Nucleus accumbens (tissue), 56 donors: ENCODE results near the gene KIF19.
A peak's percentile ranks its signal among the peaks of the same experiment; 100 is the strongest.

ENCODE experiments used
- DNase-seq, 56 donors: peaks; one replicate each; lab custom pipeline; 2025; lab: John Stamatoyannopoulos, UW

KIF19 gene

DNA sequence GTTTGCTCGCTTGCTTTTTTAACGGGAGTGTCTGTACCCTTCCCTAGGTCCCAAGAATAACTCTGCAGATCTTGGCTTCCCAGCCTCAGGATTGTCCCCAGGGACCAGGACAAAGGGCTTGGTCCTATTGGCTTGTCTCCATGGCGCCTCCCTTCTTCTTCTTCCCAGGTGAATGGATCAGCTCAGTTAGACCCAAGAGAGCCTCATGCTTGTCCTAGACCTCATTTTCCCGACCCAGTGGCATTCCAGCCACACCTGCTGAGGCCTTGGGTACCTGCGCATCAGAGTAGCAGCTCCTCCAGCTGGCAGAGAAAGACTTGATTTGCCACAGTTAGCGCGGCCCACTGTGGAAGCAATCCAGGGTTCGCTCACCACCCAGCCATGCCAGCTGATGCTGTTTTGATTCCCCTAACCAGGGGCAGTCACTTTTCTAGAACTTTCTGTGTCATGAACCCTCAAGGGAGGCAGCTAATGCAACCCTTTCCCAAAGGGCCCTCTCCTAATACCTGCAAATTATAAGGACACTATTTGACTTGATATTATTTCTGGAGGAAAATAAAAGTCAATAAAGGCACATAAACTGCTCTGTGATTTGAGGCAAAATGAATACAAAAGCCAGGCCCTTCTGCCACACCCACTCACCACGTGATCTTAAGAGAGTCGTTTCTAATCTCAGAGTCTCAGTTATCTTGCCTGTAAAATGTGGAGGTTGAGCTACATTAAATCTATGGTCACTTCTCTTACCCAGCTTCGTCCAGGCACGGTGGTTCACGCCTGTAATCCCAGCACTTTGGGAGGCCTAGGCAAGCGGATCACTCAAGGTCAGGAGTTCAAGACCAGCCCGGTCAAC, 55.2 kb downstream of the KIF19 start:
- DNase-seq: no peak

DNA sequence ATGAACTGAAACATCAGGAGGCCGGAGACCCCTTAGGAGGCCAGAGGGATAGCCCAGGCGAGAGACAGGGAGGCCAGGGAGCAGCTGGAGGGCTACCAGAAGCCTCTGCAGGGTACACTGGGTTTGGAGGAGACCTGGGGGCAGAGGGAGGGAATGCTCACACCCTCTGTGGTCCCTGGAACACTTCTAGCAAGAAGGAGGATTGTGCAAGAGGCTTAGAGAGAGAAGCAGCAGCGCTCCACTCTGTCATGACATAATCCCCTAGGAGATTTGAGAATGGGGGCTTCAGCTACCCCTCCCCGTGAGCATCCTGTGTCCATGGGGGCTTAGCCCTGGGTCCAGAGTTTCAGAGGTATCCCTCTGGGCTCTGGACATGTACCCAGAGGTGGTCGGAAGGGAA, 57.1 kb downstream of the KIF19 start:
- DNase-seq: no peak

DNA sequence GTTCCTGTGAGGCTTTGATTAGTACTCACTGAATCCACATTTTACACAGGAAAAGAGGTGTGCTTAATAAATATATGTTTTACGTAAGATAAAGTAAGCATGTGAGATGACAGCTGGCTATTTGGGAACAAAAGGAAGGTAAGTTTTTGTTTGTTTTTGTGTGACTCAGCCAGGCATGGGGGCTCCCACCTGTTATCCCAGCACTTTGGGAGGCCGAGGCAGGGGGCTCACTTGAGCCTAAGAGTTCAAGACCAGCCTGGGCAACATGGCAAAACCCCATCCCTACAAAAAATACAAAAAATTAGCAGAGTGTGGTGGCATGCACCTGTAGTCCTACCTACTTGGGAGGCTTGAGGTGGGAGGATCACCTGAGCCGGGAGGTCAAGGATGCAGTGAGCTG, 59.2 kb downstream of the KIF19 start:
- no peak for DNase-seq

DNA sequence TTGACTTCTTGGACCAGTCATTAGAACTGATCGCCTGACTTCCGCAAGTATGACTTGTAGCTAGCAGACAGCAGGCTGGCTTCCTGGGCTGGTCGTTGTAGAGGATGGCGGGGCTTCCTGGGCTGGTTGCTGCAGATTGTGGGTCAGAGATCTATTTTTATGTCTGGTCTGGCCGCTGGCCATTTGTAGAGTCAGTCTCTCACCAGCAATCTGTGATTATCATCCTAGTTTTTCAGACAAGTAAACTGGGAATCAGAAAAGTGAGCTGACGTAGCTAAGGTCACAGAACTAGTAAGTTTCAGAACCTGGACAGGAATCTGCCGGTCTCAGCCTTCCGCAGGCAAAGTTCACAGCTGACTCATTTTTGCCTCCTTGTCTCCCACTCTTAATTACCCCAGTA, 60.4 kb downstream of the KIF19 start:
- peak in 2 of 56 donors; percentile 3 to 16 for DNase-seq

DNA sequence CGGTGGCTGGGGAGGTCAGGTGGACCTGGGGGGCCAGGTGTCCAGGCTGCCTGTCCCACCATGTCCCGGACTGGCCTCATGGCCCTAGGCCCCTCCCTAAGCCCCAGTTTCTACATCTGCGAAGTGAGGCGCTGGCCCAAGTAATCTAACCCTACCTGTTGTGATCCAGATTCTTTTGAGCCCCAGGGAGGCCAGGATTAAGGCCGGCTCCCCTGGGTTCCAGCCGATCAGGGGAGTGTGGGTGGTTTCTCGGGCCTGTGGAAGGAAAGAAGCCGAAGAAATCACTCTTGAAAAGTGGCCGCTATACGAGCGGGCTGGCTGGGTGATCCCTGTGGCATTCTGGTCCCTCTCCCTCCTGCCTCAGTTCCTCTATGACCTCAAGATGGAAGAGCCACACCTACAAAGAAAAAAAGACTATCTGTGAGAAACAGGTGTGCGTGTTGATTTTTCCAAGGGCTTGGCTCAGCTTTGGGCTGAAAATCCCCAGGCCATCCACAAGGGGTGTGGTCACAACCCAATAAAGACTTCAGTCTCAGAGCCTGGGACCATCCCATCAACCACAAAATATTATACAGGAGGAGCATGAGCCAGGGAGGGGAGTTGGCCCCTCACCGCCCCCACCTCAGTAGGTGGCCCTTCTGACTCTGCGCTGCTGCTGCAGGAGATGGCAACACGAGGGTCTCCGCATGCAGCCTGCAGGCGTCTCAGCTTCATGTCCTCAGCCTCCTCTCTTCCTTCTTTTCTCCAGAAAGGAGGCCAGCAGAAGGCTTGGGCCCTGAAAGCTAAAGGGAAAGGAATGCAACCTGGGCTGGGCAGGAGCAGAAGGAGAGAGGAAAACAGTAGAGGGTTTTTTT, 61.6 kb downstream of the KIF19 start:
- no peak for DNase-seq

DNA sequence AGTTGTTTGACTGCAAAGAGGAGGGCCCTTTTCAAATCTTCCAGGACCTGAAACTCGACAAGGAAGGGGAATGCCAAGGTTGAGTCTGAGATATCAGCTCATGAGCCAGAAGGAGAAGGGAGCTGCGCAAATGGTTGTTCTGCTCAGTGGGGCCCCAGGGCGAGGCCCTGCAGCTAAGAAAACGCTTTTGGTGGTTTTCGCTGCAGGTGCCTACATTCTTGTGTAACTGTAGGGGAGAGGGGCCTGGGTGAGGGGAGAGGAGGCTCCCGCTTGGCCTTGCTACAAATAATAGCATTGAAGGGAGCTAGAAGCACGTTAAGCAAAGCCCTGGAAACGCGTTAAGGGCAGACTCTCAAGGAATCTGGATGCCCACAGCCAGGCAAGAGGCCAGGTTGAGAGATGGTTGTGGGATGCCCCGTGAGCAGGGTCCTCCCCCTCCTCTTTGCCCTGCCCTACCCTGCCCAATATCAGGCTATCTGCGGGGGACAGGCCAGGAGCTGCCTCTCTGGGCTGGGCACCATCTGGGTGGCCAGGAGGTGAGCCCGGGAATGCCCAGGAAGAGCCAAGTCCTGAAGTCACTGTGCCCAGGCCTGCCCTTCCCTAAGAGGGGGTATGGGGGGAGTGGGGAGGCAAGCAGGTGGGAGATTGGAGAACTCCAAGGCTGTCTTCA, 63.2 kb downstream of the KIF19 start:
- no peak for DNase-seq

DNA sequence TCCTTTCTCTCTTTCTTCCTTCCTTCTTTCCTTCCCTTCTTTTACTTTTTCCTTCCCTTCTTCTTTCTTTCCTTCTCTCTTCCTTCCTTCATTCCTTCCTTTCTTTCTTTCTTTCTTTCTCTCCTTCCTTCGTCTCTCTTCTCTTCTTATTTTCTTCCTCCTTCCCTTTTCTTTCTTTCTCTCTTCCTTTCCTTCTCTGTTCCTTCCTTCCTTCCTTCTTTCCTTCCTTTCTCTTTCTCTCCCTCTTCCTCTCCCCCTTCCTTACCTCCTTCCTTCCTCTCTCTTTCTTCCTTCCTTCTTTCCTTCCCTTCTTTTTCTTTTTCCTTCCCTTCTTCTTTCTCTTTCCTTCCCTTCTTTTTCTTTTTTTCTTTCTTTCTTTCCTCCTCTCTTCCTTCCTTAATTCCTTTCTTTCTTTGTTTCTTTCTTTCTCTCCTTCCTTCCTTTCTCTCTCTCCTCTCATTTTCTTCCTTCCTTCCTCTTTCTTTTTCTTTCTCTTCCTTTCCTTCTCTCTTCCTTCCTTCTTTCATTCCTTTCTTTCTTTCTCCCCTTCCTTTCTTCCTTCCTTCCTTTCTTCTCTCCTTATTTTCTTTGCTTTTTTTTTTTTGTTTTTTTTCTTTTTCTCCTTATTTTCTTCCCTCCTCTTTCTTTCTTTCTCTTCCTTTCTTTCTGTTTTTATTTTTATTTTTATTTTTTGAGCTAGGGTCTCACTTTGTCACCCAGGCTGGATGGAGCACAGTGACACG, 64.1 kb downstream of the KIF19 start:
- no peak for DNase-seq

DNA sequence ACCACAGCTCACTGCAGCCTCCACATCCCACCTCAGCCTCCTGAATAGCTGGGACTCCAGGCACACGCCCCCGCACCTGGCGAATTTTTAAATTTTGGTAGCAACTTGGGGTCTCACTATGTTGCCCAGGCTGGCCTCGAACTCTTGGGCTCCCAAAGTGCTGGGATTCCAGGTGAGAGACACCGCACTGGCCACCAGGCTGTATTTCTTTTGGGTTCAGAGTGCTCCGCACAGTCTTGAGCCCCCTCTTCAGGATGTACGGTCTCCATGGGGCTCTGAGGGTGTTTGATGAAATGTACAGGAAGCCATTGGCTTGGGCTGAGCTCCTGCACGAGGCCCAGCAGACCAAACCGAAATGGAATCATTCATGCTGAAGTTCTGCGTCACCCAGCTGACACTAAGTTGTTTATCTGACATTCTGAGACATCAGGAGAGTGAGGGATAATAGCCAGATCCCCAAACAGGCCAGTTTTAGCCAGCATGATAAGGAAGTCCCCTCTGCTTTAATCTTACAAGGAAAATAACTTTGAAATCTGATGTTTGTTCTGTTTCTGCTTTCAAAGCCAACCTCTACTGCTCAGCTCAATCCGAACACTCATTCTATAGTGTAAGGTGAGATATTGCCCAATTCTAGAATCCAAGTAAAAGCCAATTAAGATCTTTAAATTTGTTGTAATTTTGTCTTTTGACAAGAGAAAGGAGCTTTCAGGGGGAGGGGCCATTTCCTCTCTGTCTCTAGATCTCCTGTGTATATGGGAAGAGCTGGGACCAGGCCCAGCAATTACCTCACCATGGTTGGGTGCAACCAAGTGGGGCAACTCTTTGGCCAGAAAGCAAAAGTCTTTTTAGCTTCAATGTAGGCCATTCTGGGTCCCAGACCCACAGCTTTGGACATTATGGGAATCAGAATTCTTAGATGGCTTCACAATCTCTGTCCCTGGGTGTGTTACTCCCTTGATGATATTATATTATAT, 64.9 kb downstream of the KIF19 start:
- DNase-seq: no peak

DNA sequence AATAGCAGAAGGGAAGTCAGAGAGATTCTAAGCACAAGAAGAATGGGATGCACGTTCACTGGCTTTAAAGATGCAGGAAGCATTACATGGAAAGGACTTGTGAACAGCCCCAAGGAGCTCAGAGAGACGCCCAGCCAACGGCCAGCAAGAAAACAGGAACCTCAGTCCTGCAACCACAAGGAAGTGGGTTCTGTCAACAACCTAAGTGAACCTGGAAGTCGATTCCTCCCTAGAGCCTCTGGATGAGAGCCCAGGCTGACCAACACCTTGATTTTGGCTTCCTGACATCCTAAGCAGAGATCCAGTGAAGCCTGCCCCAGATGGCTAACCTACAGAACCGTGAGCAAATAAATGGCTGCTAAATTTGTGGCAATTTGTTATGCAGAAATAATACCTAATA, 65.7 kb downstream of the KIF19 start:
- no peak for DNase-seq

DNA sequence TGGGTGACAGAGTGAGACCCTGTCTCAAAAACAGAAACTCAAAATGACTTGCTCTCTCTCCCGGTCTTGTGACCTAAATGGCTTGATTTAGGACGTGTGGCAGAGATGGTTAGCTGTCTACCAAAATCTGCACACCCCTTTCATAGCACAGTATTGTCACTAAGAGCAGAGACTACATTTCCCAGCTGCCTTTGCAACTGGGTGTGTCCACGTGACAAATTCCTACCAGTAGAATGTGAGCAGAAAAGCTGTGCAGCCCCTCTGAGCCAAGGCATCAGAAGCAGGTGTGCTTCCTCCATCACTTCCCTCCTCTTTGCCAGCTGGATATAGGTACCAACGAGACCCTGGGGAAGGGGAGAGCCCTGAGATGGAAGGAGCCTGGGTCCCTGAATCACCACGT, 66.8 kb downstream of the KIF19 start:
- DNase-seq: no peak

DNA sequence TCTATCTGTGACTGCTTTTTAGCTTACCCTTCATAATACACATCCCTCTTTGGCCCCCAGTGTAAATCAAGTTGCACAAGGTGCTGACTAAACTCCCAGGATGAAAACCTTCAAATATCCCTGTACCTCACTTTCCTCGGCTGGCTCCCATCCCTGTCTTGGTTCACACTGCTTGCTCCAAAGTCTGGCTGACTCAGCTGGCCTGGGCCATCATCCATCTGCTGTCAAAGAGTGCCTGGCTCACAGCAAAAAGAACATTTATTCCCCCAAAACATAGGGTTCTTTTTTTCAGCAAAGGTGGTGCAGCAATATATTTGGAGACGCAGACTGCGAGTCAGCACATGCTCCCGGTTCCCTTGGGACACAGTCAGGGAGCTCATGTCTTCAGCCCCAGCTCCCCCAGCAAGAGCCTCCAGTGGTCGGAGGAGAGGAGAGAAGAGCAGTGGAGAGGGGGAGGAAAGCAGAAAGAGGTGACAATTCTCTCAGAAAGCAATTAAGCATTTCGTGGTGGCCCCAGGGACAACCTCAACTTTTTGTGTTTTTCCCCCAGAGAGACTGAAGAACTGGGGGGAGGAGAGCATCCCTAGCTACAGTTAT, 67.4 kb downstream of the KIF19 start:
- peak in 8 of 56 donors; percentile 4 to 32 (median 14) for DNase-seq

DNA sequence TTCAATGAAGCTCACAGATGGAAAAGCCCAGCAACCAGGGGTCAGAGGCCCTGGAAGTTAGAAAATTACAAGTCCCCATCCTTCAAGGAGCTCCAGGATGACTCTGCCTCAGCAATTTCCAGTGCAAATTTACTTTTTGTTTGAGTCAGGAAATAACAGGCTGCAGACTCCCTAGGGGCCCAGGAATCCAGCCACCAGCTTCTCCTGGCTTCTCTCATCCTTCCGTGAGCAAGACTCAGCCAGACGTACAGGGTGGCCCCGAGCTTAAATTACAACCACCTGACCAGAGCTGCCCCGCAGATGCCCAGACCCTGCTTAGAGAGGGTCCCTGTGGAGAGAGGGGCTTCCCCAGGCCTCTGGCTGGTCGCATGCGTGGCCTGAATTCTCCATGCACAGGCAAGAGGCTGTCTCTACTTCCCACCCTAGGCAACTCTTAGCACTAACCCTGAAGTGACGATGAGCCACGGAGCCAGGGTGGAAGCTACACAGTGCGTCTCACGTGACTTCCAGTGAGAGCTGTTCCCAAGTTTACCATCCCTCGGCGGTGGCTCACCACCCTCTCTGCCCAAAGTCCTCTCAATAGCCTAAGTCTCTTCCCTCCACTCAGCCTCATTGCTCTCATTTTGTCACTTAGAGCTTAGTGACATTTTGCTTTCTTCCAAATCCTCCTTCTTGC, 68.4 kb downstream of the KIF19 start:
- no peak for DNase-seq

DNA sequence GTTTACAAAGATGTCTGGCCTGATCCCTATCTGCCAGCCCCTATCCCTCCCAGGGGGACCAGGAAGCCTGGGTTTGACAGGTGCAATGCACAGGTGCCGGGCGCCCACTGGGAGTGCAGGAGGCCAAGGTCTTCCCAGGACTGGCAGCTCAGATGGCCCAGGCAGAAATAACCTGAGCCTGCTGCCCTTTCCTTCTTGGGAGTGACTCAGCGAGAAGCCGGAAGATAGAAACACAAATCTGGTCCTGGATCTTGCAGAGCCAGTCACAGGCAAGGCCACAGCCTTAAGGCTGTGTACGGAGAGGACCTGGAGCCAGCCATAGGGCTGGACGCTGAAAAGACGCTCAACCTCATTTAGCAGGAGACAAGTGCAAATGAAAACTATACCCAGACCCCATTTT, 69.0 kb downstream of the KIF19 start:
- no peak for DNase-seq

DNA sequence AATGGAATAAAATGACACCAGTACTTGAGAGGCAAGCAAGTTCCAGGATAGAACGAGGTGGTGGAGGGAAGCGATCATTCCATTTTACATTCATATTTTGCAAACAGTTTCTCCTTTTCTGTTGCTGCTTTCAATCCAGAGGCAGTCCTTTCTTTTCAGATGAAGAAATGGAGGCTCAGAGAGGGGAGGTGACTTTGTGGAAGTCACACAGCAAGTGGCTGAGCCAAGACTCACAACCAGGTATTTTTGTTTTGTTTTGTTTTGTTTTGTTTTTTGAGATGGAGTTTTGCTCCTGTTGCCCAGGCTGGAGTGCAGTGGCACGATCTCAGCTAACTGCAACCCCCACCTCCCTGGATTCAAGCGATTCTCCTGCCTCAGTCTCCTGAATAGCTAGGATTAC, 70.5 kb downstream of the KIF19 start:
- DNase-seq: no peak

DNA sequence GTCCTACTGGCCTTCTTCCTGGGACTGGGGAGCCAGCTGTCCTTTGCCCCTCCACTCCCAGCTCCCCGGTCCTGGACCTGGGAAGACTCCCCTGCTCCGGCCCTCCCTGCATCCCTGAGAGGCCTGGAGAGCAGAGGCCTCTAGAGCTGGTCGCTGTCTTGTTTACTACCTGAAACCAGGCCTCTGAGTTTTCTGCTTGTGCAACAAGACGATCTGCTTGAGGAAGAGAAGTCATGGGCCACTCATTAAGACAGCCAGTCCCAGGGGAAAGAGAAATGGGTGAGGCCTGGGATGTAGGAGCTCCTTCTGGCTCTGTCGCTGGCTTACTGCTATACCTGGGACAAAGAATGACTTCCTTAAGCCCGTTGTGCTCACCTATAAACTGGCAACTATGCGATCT, 76.0 kb downstream of the KIF19 start:
- no peak for DNase-seq

DNA sequence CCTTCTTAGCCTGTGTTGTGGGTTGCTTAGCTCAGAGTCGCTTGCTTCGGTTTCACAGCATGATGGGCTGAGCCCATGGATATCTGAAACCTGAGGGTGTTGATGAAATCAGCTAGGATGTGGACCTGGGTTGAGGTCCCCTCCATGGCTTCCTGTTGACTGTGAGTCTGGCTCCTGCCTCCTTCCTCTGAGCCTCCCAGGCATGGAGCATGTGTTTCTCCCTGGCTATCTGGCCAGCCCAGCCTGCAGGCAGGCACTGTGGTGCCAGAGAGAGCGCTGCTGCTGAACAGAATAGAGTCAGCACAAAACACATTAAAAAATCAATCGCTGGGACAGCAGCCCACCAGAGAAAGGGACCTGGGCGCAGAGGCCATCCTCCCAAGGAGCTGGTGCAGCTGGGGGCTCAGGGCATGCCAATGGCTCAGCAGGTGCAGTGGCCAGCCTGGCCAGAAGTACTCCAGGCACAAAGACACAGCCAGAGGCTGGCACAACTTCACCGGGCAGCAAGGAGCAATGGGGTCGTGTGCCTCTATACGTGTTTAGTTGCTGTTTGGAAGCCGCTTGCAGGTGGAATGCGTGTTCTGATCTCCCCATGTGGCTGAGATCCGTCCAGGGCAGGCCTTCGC, 77.6 kb downstream of the KIF19 start:
- no peak for DNase-seq

DNA sequence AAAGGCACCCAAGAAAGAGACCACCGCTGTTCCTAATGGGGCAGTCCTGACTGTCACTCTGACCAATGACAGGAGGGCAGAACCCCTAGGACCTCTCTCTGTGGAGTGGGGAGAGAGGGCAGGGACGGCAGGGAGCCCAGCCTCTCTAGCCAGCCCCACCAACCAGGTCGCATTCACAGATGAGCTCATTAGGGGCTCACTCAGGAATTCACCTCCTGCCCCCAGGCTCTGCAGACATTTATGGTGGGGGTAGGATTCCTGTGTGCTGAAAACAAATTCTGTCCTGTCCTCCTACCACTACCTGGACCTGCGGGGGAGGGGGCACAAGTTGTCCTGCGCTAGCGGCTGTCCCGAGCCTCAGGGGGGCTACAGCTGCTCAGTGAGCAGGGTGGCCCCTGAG, 78.2 kb downstream of the KIF19 start:
- DNase-seq: no peak

DNA sequence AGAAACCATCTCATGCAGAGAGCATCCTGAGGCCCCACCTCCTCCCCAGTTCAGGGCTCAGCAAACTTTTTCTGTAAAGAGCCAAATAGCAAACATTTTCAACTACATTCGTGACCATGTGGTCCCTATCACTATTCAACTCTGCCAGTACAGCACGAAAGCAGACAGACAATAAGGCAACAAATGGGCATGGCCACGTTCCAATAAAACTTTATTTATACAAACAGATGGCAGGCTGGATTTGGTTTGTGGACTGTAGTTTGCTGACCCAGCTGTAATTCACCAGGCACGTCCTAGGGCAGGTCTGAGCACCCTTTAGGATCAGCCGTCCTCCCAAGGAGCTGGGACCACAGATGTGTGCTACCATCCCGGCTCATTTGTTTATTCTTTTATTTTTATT, 78.8 kb downstream of the KIF19 start:
- DNase-seq: no peak
